NCI-H524 (cell line): Measurements from ENCODE around the gene CHCHD3.

Experiments used
- DNase-seq, 2 experiments: peaks; one replicate each; lab custom pipeline; 2025; lab: John Stamatoyannopoulos, UW

The CHCHD3 gene

DNA sequence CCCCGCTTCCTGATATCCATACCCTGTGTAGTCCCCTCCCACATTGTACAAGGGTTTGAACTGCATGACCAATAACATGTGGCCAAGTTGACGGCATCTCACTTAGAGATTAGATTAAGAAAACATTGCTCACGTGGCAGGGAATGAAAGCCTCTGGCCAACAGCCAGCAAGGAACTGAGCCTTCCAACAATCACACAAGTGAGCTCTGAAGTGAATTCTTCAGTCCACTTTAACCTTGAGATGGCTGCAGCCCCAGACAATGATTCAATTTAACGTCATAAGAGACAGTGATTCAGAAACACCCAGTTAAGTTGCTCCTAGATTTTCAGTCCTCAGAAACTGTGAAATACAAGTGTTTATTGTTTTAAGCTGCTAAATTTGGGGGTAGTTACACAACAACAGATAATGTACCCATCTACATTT, 339.7 kb downstream of the CHCHD3 start:
- no peak for DNase-seq

- peak in 1 of 2 experiments; percentile 47 for DNase-seq
Observed at GRCh38 chr7:132740176-132740575, 341.7 kb downstream of the CHCHD3 start.

GRCh38 chr7:132739271-132739955, 342.5 kb downstream of the CHCHD3 start:
- DNase-seq = peak in 1 of 2 experiments; percentile 20

DNA sequence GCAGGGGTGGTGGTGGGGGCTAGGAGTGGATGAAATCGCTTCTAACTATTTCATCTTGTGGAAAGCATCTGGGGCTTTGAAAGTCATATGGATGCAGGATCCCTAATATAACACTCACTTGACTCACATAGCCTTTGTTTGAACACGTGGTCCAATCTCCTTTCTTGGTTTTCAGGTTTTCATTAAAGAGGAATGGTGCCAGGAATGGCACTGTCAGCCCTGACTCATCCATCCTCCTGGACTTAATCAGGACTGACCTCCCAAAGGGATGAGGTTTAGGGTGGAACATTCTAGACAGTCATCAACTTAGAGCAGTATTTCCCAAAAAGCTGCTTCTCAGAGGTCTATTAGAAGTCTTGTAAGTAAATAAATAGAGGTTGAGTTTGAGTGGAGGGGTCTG, 343.6 kb downstream of the CHCHD3 start:
- no peak for DNase-seq

- no peak for DNase-seq
Observed at GRCh38 chr7:132735476-132735875, 346.4 kb downstream of the CHCHD3 start.
